GM21381 (cell line): Measurements from ENCODE around the gene ARL1.
"Not testable (repeated sequence)": the region's sequence is repeated elsewhere in the genome, so short reads cannot be mapped to it uniquely, and the experiment has no call there.

Source experiments
- ATAC-seq: cut with Tn5 transposase; IDR thresholded peaks from one replicate; pipeline ENCODE4 v1.9.1; 2021; ENCODE audit warnings: mild to moderate bottlenecking, moderate library complexity; ENCODE audit not compliant: unreplicated experiment

The ARL1 gene

GRCh38 chr12:101407436-101408345, at the start of gene ARL1:
Gene ARL1 (minus strand): TSS chr12:101407772. CDS start chr12:101407645, 127 bp downstream.
- peak; percentile 84 for ATAC-seq

- ATAC-seq, result no peak
Measured at GRCh38 chr12:101455685-101456084, 48.1 kb upstream of the ARL1 start.

DNA sequence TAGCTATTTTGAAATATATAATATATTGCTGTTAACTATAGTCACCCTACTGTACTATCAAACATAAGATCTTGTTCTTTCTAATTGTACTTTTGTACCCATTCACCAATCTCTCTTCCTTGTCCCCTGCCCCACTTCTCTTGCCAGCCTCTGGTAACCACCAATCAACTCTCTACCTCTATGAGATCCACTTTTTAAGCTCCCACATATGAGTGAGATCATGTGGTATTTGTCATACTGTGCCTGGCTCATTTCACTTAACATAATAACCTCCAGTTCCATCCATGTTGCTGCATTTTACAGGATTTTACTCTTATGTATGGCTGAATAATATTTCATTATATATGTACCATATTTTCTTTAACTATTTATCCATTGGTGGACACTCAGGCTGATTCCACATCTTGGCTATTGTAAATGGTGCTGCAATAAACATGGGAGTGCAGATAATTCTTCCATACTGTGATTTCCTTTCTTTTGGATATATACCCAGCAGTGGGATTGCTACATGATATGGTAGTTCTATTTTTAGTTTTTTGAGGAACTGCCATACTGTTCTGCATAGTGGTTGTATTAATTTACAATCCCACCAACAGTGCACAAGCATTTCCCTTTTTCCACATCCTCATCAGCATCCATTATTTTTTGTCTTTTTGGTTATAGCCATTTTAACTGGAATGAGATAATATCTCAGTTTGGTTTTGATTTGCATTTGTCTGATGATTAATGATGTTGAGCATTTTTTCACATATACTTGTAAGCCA, 34.1 kb upstream of the ARL1 start:
- ATAC-seq, result no peak

GRCh38 chr12:101439236-101439635, 31.7 kb upstream of the ARL1 start:
- ATAC-seq, result no peak

GRCh38 chr12:101436136-101436535, 28.6 kb upstream of the ARL1 start:
- no peak for ATAC-seq

DNA sequence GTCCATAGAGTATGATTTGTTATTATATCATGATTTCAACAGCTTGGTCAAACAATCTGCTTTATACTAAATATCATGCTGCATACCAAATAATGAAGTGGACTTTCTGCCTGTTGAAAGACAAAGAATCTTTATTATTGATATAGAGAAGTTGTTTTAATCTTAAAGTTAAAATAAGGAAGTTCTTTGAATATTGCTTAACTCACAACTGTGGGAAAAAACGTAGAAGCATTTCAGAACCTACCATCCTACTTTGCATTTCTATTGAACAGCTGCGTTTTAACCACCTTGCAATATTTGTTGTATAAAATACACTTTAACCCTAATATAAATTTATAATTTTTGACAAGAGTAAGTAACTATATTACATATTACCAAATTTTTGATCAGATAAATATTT, 22.9 kb upstream of the ARL1 start:
- no peak for ATAC-seq

DNA sequence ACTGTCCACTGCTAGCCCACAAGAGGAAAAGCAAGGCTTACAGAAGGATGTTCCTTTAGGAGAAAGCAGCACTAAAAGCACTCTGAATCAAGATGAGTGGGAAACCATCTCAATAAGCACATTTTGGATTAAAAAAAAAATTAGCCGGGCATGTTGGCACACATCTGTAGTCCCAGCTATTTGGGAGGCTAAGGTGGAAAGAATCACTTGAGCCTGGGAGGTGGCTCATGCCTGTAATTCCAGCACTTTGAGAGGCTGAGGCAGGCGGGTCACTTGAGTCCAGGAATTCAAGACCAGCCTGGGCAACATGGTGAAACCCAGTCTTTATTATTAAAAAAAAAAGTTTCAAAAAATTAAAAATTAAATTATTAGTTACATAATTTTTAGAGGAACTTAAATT, 17.0 kb upstream of the ARL1 start:
- no peak for ATAC-seq

GRCh38 chr12:101422066-101422465, 14.5 kb upstream of the ARL1 start:
- not testable (repeated sequence) for ATAC-seq

DNA sequence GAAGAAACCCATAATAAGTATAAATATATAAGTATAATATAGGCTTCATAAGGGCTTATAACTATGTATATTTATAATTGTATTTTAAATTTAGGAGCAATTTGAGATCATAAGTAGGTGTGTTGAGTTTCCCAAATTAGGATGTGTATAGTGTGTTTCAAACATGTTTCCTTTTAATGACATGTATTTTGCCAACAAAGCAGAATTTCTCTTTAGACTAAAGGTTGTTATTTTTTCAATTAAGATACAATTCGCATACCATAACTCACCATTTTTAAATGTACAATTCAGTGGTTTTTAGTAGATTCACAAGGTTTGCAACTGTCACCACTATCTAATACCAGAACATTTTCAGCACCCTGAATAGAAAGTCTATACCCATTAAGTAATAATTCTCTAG, 7.7 kb upstream of the ARL1 start:
- no peak for ATAC-seq

GRCh38 chr12:101414533-101415119, 7.1 kb upstream of the ARL1 start:
- ATAC-seq, result peak; percentile 62

DNA sequence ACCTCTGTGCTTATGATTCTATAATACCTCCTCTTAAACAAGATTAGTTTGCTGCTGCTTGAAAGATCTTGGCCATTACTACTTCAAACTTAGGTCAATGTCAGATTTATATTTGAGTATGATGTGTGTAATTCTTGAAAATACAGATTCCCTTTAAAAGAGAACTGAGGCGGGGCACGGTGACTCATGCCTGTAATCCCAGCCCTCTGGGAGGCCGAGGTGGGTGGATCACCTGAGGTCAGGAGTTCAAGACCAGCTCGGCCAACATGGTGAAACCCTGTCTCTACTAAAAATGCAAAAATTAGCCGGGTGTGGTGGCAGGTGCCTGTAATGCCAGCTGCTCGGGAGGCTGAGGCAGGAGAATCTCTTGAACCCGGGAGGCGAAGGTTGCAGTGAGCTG, 2.6 kb upstream of the ARL1 start:
- not testable (repeated sequence) for ATAC-seq

DNA sequence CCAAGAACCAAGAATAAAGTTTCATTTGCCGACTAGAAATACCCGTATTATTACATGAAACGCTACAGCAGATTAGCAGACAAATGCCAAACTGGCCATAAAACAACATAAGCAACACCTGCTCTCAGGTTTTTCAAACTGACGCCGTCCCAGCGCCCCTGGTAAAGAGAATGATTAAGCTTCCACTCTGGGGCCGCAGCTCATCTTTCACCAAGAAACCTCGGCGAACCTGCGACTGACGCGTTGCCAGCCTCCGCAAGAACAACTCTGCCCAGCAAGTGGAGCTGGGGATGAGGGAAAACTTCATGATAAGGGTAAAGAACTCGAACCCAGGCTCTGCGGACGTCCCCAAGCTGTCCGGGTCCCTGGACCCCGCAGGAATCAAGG, 530 bp downstream of the ARL1 start:
- peak; percentile 9 for ATAC-seq

DNA sequence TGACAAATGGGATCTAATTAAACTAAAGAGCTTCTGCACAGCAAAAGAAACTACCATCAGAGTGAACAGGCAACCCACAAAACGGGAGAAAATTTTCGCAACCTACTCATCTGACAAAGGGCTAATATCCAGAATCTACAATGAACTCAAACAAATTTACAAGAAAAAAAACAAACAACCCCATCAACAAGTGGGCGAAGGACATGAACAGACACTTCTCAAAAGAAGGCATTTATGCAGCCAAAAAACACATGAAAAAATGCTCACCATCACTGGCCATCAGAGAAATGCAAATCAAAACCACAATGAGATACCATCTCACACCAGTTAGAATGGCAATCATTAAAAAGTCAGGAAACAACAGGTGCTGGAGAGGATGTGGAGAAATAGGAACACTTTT, 16.4 kb downstream of the ARL1 start:
- ATAC-seq, result not testable (repeated sequence)

DNA sequence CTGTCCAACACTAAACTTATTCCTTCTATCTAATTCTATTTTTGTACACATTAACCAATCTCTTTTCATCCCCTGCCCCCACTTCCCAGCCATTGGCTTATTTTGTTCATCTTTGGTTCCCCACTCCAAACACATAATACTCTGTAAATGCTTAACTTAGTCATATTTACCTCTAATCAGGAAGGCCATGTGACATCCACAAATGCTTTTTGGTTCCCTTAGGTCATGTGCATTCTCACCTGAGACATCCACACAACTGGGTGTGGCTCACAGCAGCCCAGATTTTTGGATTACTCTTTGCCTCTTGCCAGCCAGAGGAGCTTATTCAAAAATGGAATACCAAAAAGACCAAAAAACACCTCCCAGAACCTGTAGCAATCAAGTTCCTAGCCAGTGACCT, 28.4 kb downstream of the ARL1 start:
- ATAC-seq, result no peak

- no peak for ATAC-seq
Measured at GRCh38 chr12:101375573-101375972, 32.0 kb downstream of the ARL1 start.

GRCh38 chr12:101372431-101372830, 35.1 kb downstream of the ARL1 start:
- ATAC-seq, result no peak

- no peak for ATAC-seq
Measured at GRCh38 chr12:101368016-101368415, 39.6 kb downstream of the ARL1 start.

GRCh38 chr12:101361455-101361854, 46.1 kb downstream of the ARL1 start:
- ATAC-seq, result no peak

DNA sequence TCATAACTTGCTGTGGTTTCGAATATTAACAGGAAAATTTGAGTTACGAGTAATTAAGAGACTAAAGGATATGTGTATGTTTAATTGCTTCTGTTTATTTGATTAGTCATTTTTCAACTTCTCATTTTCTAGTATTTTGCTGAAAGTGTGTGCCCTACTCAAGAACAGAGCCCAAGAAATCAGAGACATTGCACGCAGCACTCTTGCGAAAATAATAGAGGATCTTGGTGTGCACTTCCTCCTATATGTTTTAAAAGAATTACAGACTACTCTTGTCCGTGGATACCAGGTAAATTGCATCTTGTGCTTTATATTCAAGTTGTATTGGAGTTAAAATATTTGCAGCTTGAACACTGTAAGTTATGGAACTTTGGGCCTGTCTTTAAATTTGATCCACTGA, 50.8 kb downstream of the ARL1 start:
- no peak for ATAC-seq

- no peak for ATAC-seq
Measured at GRCh38 chr12:101351682-101352081, 55.9 kb downstream of the ARL1 start.

GRCh38 chr12:101343893-101344292, 63.7 kb downstream of the ARL1 start:
- no peak for ATAC-seq
